IMR-90 (cell line): Measurements from ENCODE around the gene MRPS9. TPM values are rescaled to one million over a fixed set of nuclear protein-coding genes. Genes with fewer than 3 reads are reported as not detected.

Source experiments
- ATAC-seq: fragments of 200-7000 bp; cut with Tn5 transposase; 2 replicates; pipeline ENCODE4 v1.9.1; 2020; ENCODE audit warnings: low read depth, mild to moderate bottlenecking, moderate library complexity
- BruUV-seq: library from RNA; stranded (reverse); fragments of 400-500 nt; replicated peaks from 2 replicates; lab custom pipeline; 2021; lab: Mats Ljungman, UMichigan
- CTCF ChIA-PET: fragments of 300-600 bp; formaldehyde crosslinking; extraction: SDS; loops from one replicate; lab custom pipeline; 2021; ENCODE audit warnings: antibody characterized with exemption; lab: Yijun Ruan, JAX
- POLR2A ChIA-PET: fragments of 300-600 bp; sonication (Branson Sonifier 250); formaldehyde crosslinking; loops from one replicate; lab custom pipeline; 2022; ENCODE audit warnings: antibody characterized with exemption; ENCODE audit not compliant: unreplicated experiment; lab: Charles Lee
- DNase-seq: peaks from one replicate; pipeline ENCODE4 v3.0.0; 2013
- H2AFZ ChIP-seq: replicated peaks from 2 replicates; pipeline ENCODE3; 2013; ENCODE audit warnings: low read length, mild to moderate bottlenecking; ENCODE audit not compliant: poor library complexity
- H2AK5ac ChIP-seq: 2 replicates; pipeline ENCODE4 v1.6.1; 2013; ENCODE audit warnings: low read depth, low read length, inconsistent platforms
- H2AK9ac ChIP-seq: replicated peaks from 2 replicates; pipeline ENCODE3; 2013; ENCODE audit warnings: mild to moderate bottlenecking, low read depth, low read length, moderate library complexity; ENCODE audit not compliant: poor library complexity
- H2BK120ac ChIP-seq: 2 replicates; pipeline ENCODE4 v1.6.1; 2013; ENCODE audit warnings: low read depth, low read length, inconsistent platforms
- H2BK15ac ChIP-seq: 3 replicates; pipeline ENCODE4 v1.6.1; 2013; ENCODE audit warnings: low read depth, low read length, inconsistent platforms
- H2BK20ac ChIP-seq: 2 replicates; pipeline ENCODE4 v1.6.1; 2013; ENCODE audit warnings: low read depth, mild to moderate bottlenecking, inconsistent platforms, low read length, moderate library complexity
- H2BK5ac ChIP-seq: 2 replicates; pipeline ENCODE4 v1.6.1; 2013; ENCODE audit warnings: mild to moderate bottlenecking, low read depth, low read length, inconsistent platforms; ENCODE audit not compliant: poor library complexity, severe bottlenecking
- H3K14ac ChIP-seq: replicated peaks from 2 replicates; pipeline ENCODE4 v1.6.1; 2013; ENCODE audit warnings: low read depth, low read length, inconsistent platforms
- H3K18ac ChIP-seq: 2 replicates; pipeline ENCODE4 v1.6.1; 2013; ENCODE audit warnings: low read depth, low read length, control low read depth
- H3K23ac ChIP-seq: 2 replicates; pipeline ENCODE4 v1.6.1; 2013; ENCODE audit warnings: low read depth, low read length, inconsistent platforms
- H3K27ac ChIP-seq: 2 replicates; pipeline ENCODE4 v1.5.1; 2013; ENCODE audit warnings: mild to moderate bottlenecking, control low read depth, low read length; ENCODE audit not compliant: insufficient read depth
- H3K27me3 ChIP-seq: 2 replicates; pipeline ENCODE4 v1.6.1; 2013; ENCODE audit warnings: low read length; ENCODE audit not compliant: control insufficient read depth, insufficient read depth
- H3K36me3 ChIP-seq: 2 replicates; pipeline ENCODE4 v1.6.1; 2013; ENCODE audit warnings: low read length, mixed read lengths; ENCODE audit not compliant: control insufficient read depth, insufficient read depth
- H3K4ac ChIP-seq: 2 replicates; pipeline ENCODE4 v1.6.1; 2013; ENCODE audit warnings: low read depth, low read length, inconsistent platforms
- H3K4me1 ChIP-seq: 2 replicates; pipeline ENCODE4 v1.6.1; 2013; ENCODE audit warnings: low read length, mixed read lengths; ENCODE audit not compliant: control insufficient read depth, insufficient read depth
- H3K4me2 ChIP-seq: 2 replicates; pipeline ENCODE4 v1.6.1; 2013; ENCODE audit warnings: low read depth, mild to moderate bottlenecking, control low read depth, low read length, moderate library complexity
- H3K4me3 ChIP-seq: 2 replicates; pipeline ENCODE4 v1.5.1; 2013; ENCODE audit warnings: low read depth, mild to moderate bottlenecking, control low read depth, low read length, moderate library complexity; ENCODE audit not compliant: insufficient read depth
- H3K56ac ChIP-seq: 2 replicates; pipeline ENCODE4 v1.6.1; 2013; ENCODE audit warnings: low read length, inconsistent platforms; ENCODE audit not compliant: insufficient read depth; ENCODE audit errors: extremely low read depth
- H3K79me1 ChIP-seq, 2 experiments: 2 replicates each; pipeline ENCODE4 v1.6.1; 2013; ENCODE audit warnings: low read length in 2 of 2, inconsistent platforms in 1 of 2, low read depth in 1 of 2
- H3K9ac ChIP-seq: 2 replicates; pipeline ENCODE4 v1.6.1; 2013; ENCODE audit warnings: low read depth, low read length, control low read depth
- H3K9me1 ChIP-seq: 2 replicates; pipeline ENCODE4 v1.6.1; 2013; ENCODE audit warnings: low read length, inconsistent platforms; ENCODE audit not compliant: insufficient read depth
- H3K9me3 ChIP-seq: 2 replicates; pipeline ENCODE4 v1.6.1; 2013; ENCODE audit warnings: low read length; ENCODE audit not compliant: control insufficient read depth, insufficient read depth
- H4K20me1 ChIP-seq: 2 replicates; pipeline ENCODE4 v1.6.1; 2013; ENCODE audit warnings: low read length, inconsistent platforms; ENCODE audit not compliant: insufficient read depth
- H4K5ac ChIP-seq: 2 replicates; pipeline ENCODE4 v1.6.1; 2013; ENCODE audit warnings: mild to moderate bottlenecking, low read depth, low read length, control low read depth
- H4K8ac ChIP-seq, 2 experiments: 2 replicates each; pipeline ENCODE4 v1.6.1; 2013; ENCODE audit warnings: low read depth in 2 of 2, low read length in 2 of 2, control low read depth in 1 of 2, inconsistent platforms in 1 of 2
- H4K91ac ChIP-seq: 2 replicates; pipeline ENCODE4 v1.6.1; 2013; ENCODE audit warnings: low read depth, low read length, inconsistent platforms; ENCODE audit not compliant: insufficient read depth
- BHLHE40 ChIP-seq: fragments of 150-350 bp; IDR thresholded peaks from 2 replicates; pipeline ENCODE4 v1.6.1; 2016; ENCODE audit warnings: mild to moderate bottlenecking, low read depth, low read length
- CEBPB ChIP-seq: IDR thresholded peaks from 2 replicates; pipeline ENCODE4 v1.6.1; 2012; ENCODE audit warnings: low read depth, low read length, improper control_type of control experiment
- CHD1 ChIP-seq: IDR thresholded peaks from 2 replicates; pipeline ENCODE4 v1.6.1; 2012; ENCODE audit warnings: low read depth, low read length, improper control_type of control experiment
- FOS ChIP-seq: fragments of 150-350 bp; IDR thresholded peaks from 2 replicates; pipeline ENCODE4 v1.6.1; 2016; ENCODE audit warnings: low read depth, low read length
- MAFK ChIP-seq: IDR thresholded peaks from 2 replicates; pipeline ENCODE4 v1.6.1; 2012; ENCODE audit warnings: low read depth, low read length, improper control_type of control experiment
- MAZ ChIP-seq: IDR thresholded peaks from 2 replicates; pipeline ENCODE4 v1.6.1; 2012; ENCODE audit warnings: low read depth, mild to moderate bottlenecking, low read length, improper control_type of control experiment, moderate library complexity, borderline replicate concordance
- MXI1 ChIP-seq: IDR thresholded peaks from 2 replicates; pipeline ENCODE4 v1.6.1; 2012; ENCODE audit warnings: low read depth, mild to moderate bottlenecking, low read length, moderate library complexity, borderline replicate concordance
- NFE2L2 ChIP-seq: fragments of 150-350 bp; IDR thresholded peaks from 2 replicates; pipeline ENCODE4 v1.6.1; 2016; ENCODE audit warnings: low read depth, mild to moderate bottlenecking, low read length
- POLR2A ChIP-seq: IDR thresholded peaks from 2 replicates; pipeline ENCODE4 v1.6.1; 2012; ENCODE audit warnings: mild to moderate bottlenecking, low read depth, low read length
- RCOR1 ChIP-seq: IDR thresholded peaks from 2 replicates; pipeline ENCODE4 v1.6.1; 2012; ENCODE audit warnings: mild to moderate bottlenecking, low read length, improper control_type of control experiment; ENCODE audit not compliant: insufficient replicate concordance
- RFX5 ChIP-seq: IDR thresholded peaks from 2 replicates; pipeline ENCODE4 v1.8.0; 2012; ENCODE audit warnings: low read depth, mild to moderate bottlenecking, low read length, moderate library complexity
- SMC3 ChIP-seq: fragments of 150-350 bp; IDR thresholded peaks from 2 replicates; pipeline ENCODE4 v1.6.1; 2016; ENCODE audit warnings: low read depth, mild to moderate bottlenecking, antibody characterized with exemption, low read length, moderate library complexity
- USF2 ChIP-seq: fragments of 150-350 bp; IDR thresholded peaks from 2 replicates; pipeline ENCODE4 v1.6.1; 2017; ENCODE audit warnings: mild to moderate bottlenecking, antibody characterized with exemption, low read length, low read depth
- WGBS, 2 experiments: methylation state at CpG; one replicate each; pipeline versions ENCODE4 v1.1.5 to v1.1.7; 2013; ENCODE audit warnings: missing lambda C conversion rate in 2 of 2; ENCODE audit not compliant: insufficient read length in 1 of 2; ENCODE audit errors: extremely low coverage in 2 of 2; 5-methylcytosine and 5-hydroxymethylcytosine counted together
- dilution Hi-C: fragments of 300-500 bp; cut with HindIII; formaldehyde crosslinking; loops from one replicate; pipeline ENCODE4 v1.14.3; 2018; ENCODE audit warnings: low sequenced_read_pairs; ENCODE audit not compliant: unreplicated experiment
- in situ Hi-C: fragments of 300-500 bp; cut with MboI; formaldehyde crosslinking; loops from 3 replicates; pipeline ENCODE4 v1.14.3; 2019; ENCODE audit warnings: low sequenced_read_pairs, inconsistent platforms, mixed read lengths
- intact Hi-C: fragments of 100-400 bp; cut with micrococcal nuclease; formaldehyde crosslinking; loops from 2 replicates; pipeline ENCODE4 v1.10.0; 2022
- polyA plus RNA-seq, 3 experiments: library from polyadenylated mRNA; depleted of rRNA; stranded (reverse); fragments of >200 nt; gene quantifications; 2 replicates each; pipeline ENCODE4 v1.2.3, GENCODE V29; 2012; ENCODE audit warnings: low replicate concordance in 1 of 3
- total RNA-seq: library from RNA; depleted of rRNA; stranded (reverse); fragments of >200 nt; gene quantifications from 2 replicates; pipeline ENCODE4 v1.2.3, GENCODE V29; 2012
- TF ChIP-seq, protein P1 (sequence below): conservative IDR thresholded peaks from 2 replicates; pipeline ENCODE4 v1.5.1; 2012; ENCODE audit warnings: mild to moderate bottlenecking, low read depth, low read length, improper control_type of control experiment
- TF ChIP-seq, protein P2 (sequence below): fragments of 150-350 bp; IDR thresholded peaks from 2 replicates; pipeline ENCODE4 v1.6.1; 2016; ENCODE audit warnings: low read depth, mild to moderate bottlenecking, low read length, moderate library complexity, borderline replicate concordance

MRPS9 gene
- total and polyA plus RNA-seq, 2 of the 4 experiments (the other 2 are of a cell fraction) = 20.6 to 27.7 TPM

GRCh38 chr2:105072039-105072438, 34.2 kb downstream of the MRPS9 start:
- no peak overlapping the region for H4K91ac ChIP-seq
- CTCF ChIA-PET = interaction anchor here (0.6 kb wide), 1 partner anchor 35 kb away, joined by 3 read pairs; no protein-coding TSS in a partner anchor
- no peak overlapping the region for H2BK20ac ChIP-seq
- no peak overlapping the region for H3K56ac ChIP-seq
- H3K4me1 ChIP-seq = no peaks in the 10 kb centered on the region
- no peak overlapping the region for H2BK120ac ChIP-seq
- POLR2A ChIA-PET = no interaction called here
- H3K4me3 ChIP-seq = no peak overlapping the region
- no peak overlapping the region for H2AK5ac ChIP-seq
- intact Hi-C loops = no loop called here
- H4K20me1 ChIP-seq = no peaks in the 10 kb centered on the region
- no peaks in the 10 kb centered on the region for H3K9me3 ChIP-seq
- no peak for ATAC-seq
- H3K4ac ChIP-seq = no peak overlapping the region
- H4K8ac ChIP-seq = no peak overlapping the region
- WGBS, 2 experiments = no CpG with 5 or more reads among the region's 2 CpGs
- H2BK15ac ChIP-seq = no peak overlapping the region
- no peak overlapping the region for H3K4me2 ChIP-seq
- H3K23ac ChIP-seq = no peak overlapping the region
- no peak overlapping the region for H3K18ac ChIP-seq
- peaks cover 0 to 4% of the 10 kb centered on the region in 2 experiments; a peak in 2 of 4 replicates for H3K79me1 ChIP-seq
- H3K27me3 ChIP-seq = no peaks in the 10 kb centered on the region
- no peak overlapping the region for H2AK9ac ChIP-seq
- BruUV-seq = no TSS peak
- TF ChIP-seq CEBPB = no peak
- TF ChIP-seq RFX5 = no peak
- no peak for TF ChIP-seq RCOR1
- no peak for TF ChIP-seq USF2
- no peak for TF ChIP-seq CHD1
- TF ChIP-seq MXI1 = no peak
- TF ChIP-seq, protein P1, sequence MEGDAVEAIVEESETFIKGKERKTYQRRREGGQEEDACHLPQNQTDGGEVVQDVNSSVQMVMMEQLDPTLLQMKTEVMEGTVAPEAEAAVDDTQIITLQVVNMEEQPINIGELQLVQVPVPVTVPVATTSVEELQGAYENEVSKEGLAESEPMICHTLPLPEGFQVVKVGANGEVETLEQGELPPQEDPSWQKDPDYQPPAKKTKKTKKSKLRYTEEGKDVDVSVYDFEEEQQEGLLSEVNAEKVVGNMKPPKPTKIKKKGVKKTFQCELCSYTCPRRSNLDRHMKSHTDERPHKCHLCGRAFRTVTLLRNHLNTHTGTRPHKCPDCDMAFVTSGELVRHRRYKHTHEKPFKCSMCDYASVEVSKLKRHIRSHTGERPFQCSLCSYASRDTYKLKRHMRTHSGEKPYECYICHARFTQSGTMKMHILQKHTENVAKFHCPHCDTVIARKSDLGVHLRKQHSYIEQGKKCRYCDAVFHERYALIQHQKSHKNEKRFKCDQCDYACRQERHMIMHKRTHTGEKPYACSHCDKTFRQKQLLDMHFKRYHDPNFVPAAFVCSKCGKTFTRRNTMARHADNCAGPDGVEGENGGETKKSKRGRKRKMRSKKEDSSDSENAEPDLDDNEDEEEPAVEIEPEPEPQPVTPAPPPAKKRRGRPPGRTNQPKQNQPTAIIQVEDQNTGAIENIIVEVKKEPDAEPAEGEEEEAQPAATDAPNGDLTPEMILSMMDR = no peak
- no peak for TF ChIP-seq POLR2A
- TF ChIP-seq FOS = no peak
- TF ChIP-seq SMC3 = no peak
- TF ChIP-seq, protein P2, sequence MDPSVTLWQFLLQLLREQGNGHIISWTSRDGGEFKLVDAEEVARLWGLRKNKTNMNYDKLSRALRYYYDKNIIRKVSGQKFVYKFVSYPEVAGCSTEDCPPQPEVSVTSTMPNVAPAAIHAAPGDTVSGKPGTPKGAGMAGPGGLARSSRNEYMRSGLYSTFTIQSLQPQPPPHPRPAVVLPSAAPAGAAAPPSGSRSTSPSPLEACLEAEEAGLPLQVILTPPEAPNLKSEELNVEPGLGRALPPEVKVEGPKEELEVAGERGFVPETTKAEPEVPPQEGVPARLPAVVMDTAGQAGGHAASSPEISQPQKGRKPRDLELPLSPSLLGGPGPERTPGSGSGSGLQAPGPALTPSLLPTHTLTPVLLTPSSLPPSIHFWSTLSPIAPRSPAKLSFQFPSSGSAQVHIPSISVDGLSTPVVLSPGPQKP = no peak
- TF ChIP-seq MAZ = no peak
- TF ChIP-seq NFE2L2 = no peak
- no peak for TF ChIP-seq MAFK
- TF ChIP-seq BHLHE40 = no peak
- DNase-seq = no peak
- no peak overlapping the region for H3K14ac ChIP-seq
- no peak overlapping the region for H2BK5ac ChIP-seq
- in situ Hi-C loops = no loop called here
- no peak overlapping the region for H3K9ac ChIP-seq
- H2AFZ ChIP-seq = no peak overlapping the region
- dilution Hi-C loops = no loop called here
- no peak overlapping the region for H4K5ac ChIP-seq
- H3K9me1 ChIP-seq = peaks cover 5% of the 10 kb centered on the region; the same call in 1 of the 2 replicates
- H3K36me3 ChIP-seq = 0 out of 2 replicates have a peak, but pooled peaks cover 2% of the 10 kb centered on the region
- no peak overlapping the region for H3K27ac ChIP-seq
